SH-SY5Y (cell line): ENCODE data around the gene MGMT.

Source experiments
- GATA2 ChIP-seq: IDR thresholded peaks from 2 replicates; pipeline ENCODE4 v1.6.1; 2011; ENCODE audit warnings: mild to moderate bottlenecking, low read depth, low read length
- GATA3 ChIP-seq: IDR thresholded peaks from 2 replicates; pipeline ENCODE4 v1.6.1; 2011; ENCODE audit warnings: low read depth, mild to moderate bottlenecking, low read length, moderate library complexity

- TF ChIP-seq GATA2 (no peak), GATA3 (no peak)
These were observed 141.6 kb downstream of the MGMT start for GRCh38 chr10:129608653-129609052.
